Measurements from ENCODE around the gene TENM4.
"Not testable (repeated sequence)": the region's sequence is repeated elsewhere in the genome, so short reads cannot be mapped to it uniquely, and the experiment has no call there.

The TENM4 gene

GRCh38 chr11:78860720-78861422, 580.0 kb downstream of the TENM4 start:
- DNase-seq = peak; percentile 46

- DNase-seq = no peak
These were observed 583.1 kb downstream of the TENM4 start for GRCh38 chr11:78857688-78858087.

DNA sequence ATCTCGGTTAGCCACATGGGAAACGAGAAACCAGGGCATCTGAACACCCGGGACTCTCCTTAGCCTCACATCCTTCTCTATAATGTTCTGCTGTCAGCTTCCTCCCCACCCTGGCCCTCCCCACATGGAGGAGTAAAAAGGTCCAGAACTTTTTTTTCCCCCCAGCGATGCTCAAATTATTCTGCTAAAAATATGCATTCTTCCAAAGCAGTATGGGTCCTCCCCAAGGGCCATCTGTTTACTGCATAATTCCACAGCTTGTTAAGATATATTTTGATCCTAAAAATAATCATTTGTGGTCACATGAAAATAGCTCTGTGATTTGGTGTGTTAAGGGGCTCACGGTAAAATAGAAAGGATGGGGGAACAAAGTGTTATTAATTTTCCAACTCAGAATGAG, 584.6 kb downstream of the TENM4 start:
- no peak for DNase-seq

- no peak for DNase-seq
These were observed 585.7 kb downstream of the TENM4 start for GRCh38 chr11:78855116-78855515.

DNA sequence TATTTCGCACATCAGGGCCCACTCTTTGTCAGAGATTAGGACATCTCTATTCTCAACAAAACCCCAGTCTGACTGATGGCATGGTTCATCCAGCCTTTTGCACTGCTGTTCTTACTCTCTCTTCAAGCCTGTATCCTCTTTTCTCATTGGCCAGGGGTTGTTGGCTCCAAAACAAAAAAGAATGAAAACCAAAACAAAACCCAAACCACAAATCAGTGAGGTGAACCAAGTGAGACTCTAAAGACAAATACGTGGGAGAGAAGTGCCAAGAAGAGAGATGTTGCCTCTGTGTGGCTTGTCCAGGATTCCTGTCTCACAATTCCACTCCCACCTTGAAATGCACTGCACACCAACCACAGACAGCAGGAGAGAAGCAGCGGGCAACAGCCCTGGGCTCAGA, 587.3 kb downstream of the TENM4 start:
- no peak for DNase-seq

GRCh38 chr11:78851878-78852586, 588.8 kb downstream of the TENM4 start:
- peak; percentile 45 for DNase-seq

- no peak for DNase-seq
These were observed 590.8 kb downstream of the TENM4 start for GRCh38 chr11:78850078-78850477.

GRCh38 chr11:78846269-78846668, 594.6 kb downstream of the TENM4 start:
- DNase-seq = no peak

DNA sequence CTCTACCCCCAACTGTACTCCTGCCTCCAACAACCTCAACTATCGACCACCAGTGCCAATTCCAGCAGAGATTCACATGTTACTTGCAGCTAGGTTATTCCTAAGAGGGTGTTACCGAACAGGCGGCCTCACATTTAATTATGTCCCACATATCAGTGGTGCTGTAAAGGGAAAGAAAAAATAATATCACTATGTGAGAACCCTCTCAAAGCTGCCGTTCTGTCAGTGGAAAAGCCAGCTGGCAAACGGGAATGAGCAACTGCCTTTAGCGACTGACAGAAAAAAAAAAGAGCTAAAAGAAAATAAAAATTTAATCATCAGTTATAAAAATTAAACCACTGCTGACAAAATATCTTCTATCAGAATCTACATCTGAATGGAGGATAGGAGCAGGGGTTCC, 595.3 kb downstream of the TENM4 start:
- DNase-seq = no peak

DNA sequence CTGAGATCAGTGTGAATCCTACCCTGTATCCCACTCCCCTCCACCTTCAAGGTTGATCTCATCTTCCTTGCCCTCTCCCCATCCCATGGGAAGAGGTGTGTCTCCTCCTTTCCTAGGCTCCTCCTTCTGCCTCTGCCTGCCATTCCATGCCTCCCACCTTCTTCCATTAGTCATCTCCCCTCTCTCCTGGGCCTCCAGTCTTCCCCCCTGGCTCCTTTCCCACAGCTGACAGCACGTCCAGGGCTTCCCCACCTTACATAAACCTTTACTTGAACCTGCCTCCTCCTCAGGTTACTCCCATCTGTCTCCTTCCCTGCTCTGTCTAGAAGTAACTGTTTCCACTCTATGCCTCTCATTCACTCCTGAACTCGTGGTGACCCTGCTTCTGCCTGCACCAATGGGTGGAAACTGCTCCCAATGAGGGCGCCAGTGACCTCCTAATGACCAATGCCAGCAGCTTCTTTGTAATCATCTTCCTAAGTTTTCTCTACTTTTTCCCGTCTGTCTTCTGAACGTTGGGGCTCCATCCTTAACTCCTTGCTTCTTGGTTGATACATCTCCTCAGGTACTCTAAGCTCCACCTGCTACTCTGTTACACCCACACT, 599.3 kb downstream of the TENM4 start:
- DNase-seq = no peak

- no peak for DNase-seq
These were observed 600.2 kb downstream of the TENM4 start for GRCh38 chr11:78840623-78841022.

GRCh38 chr11:78840200-78840599, 600.6 kb downstream of the TENM4 start:
- DNase-seq = no peak

GRCh38 chr11:78838417-78838816, 602.4 kb downstream of the TENM4 start:
- DNase-seq = no peak

DNA sequence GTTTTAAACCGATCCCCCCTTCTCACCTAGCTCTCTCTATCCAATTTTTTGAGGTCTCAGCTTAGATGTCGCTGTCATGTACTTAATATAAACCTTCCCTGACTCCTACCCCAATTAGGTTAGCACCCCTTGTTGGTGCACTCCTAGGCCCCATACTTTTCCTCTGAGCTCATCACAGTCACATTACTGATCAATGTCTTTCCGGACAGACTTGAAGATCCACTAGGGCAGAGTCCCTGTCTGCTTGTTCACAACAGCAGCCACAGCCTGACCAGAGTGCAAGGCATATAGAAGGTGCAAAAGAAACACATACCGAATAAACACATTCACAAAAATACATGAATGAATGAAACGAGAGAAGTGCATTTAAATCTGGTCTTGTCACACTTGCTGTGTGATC, 605.2 kb downstream of the TENM4 start:
- DNase-seq = no peak

DNA sequence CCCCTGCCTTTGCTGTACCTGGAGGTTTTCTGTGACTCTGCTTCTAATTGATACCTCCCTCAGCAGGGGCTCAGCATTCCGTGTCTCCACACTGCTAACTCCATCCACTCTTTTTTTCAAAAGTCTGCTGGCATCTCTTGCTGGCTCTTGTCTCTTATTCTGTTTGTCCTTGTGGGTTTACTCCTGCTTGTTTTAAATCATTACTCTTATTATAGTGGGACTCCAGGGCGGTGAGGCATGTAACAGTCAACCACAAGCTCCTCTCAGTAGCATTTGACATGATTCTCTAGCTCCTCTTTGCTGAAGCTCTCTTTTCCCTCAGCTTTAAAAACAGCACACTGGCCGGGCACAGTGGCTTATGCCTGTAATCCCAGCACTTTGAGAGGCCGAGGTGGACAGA, 605.9 kb downstream of the TENM4 start:
- DNase-seq = no peak

GRCh38 chr11:78833237-78833636, 607.6 kb downstream of the TENM4 start:
- no peak for DNase-seq

GRCh38 chr11:78832226-78832947, 608.4 kb downstream of the TENM4 start:
- no peak for DNase-seq

GRCh38 chr11:78831571-78831970, 609.3 kb downstream of the TENM4 start:
- no peak for DNase-seq

- peak; percentile 42 for DNase-seq
These were observed 610.5 kb downstream of the TENM4 start for GRCh38 chr11:78830277-78830819.

- no peak for DNase-seq
These were observed 611.7 kb downstream of the TENM4 start for GRCh38 chr11:78829146-78829545.

DNA sequence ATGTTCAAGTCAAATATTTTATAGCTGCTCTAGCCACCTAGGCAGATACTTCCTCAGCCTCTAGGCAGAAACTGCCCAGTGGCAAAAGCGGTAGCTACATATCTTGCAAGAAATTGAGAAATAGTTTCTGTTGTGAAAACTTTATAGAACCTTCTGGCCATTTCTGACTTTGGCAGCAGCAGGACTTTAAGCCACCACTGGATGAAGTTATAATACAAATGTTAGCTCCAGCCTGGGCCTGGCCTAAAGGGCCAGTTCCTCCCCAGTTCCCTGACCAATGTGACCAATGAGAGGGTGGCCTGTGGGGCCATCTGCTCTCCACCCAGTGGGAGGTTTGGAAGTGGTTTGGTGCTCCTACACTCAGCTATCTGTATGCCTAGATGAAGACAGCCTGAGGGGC, 612.2 kb downstream of the TENM4 start:
- DNase-seq = no peak

DNA sequence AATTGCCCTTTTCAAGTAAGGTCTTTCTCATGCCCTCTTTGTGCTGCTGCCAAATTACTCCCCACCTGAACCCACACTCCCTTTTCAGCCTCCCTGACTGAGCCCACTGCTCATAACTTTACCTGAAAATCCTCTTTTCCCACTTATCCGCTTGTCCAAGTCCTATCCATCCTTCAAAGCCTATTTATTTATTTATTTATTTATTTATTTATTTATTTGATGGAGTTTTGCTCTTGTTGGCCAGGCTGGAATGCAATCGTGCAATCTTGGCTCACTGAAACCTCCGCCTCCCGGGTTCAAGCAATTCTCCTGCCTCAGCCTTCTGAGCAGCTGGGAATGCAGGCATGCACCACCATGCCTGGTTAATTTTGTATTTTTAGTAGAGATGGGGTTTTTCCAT, 613.5 kb downstream of the TENM4 start:
- DNase-seq = not testable (repeated sequence)

- DNase-seq = no peak
These were observed 615.2 kb downstream of the TENM4 start for GRCh38 chr11:78825591-78826020.

All from right hindlimb (tissue), 1 donor.